ENCODE measurements around the gene CEP70. TPM values are rescaled to one million over a fixed set of nuclear protein-coding genes. Genes with fewer than 3 reads are reported as not detected.
"Not testable (repeated sequence)": the region's sequence is repeated elsewhere in the genome, so short reads cannot be mapped to it uniquely, and the experiment has no call there.

CEP70 gene
- total RNA-seq, 2 donors from 2014 or later: 10.7 to 16.6 TPM

DNA sequence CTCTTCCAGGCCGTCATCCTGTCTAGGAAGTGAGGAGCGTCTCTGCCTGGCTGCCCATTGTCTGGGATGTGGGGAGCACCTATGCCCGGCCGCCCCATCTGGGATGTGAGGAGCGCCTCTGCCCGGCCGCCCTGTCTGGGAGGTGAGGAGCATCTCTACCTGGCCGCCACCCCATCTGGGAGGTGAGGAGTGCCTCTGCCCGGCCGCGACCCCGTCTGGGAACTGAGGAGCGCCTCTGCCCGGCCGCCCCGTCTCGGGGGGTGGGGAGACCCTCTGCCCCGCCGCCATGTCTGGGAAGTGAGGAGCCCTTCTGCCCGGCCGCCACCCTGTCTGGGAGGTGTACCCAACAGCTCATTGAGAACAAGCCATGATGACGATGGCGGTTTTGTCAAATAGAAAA is 72.6 kb downstream of the CEP70 start:
- H3K4me3 Mint-ChIP-seq; H3K36me3 Mint-ChIP-seq (ENCODE audit: low read depth); DNase-seq; H3K9me3 ChIP-seq (ENCODE audit: control insufficient read depth, low read length, poor library complexity, severe bottlenecking); H3K27me3 Mint-ChIP-seq; H3K27ac Mint-ChIP-seq; H3K4me1 Mint-ChIP-seq; ATAC-seq: not testable (repeated sequence)

- ATAC-seq: no peak
- Mint-ChIP-seq H3K27ac (no peak overlapping the region), H3K36me3 (ENCODE audit: low read depth) (peaks cover 8% of the 10 kb centered on the region), H3K4me1 (peaks cover 5% of the 10 kb centered on the region), H3K4me3 (no peak overlapping the region), H3K27me3 (no peaks in the 10 kb centered on the region)
- no peaks in the 10 kb centered on the region for H3K9me3 ChIP-seq (ENCODE audit: control insufficient read depth, low read length, poor library complexity, severe bottlenecking)
- no peak for DNase-seq
Observed at GRCh38 chr3:138513090-138513843, 80.8 kb downstream of the CEP70 start.

DNA sequence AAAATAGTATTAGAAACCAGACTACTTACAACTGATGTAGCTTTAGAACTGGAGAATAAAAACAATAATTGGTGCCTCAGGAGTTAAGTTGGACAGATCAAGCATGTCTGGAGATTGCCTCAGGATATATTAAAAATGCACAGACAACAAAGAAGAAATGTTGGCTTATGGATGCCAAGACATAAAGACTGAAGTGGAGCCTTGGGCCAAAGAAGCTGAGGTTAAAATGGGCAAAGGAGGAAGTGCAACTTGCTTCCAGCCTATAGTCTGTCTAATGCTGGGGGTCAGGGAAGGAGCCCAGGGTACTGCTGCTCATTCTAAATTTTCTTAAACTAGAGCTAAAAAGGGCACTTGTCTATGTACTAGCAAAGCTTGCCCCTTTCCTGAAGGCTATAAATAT is 82.1 kb downstream of the CEP70 start:
- ATAC-seq: no peak
- peaks cover 5% of the 10 kb centered on the region for H3K4me1 Mint-ChIP-seq
- H3K27me3 Mint-ChIP-seq: no peaks in the 10 kb centered on the region
- peaks cover 8% of the 10 kb centered on the region for H3K36me3 Mint-ChIP-seq (ENCODE audit: low read depth)
- H3K4me3 Mint-ChIP-seq: no peak overlapping the region
- no peak for DNase-seq
- no peak overlapping the region for H3K27ac Mint-ChIP-seq
- H3K9me3 ChIP-seq (ENCODE audit: control insufficient read depth, low read length, poor library complexity, severe bottlenecking): no peaks in the 10 kb centered on the region

DNA sequence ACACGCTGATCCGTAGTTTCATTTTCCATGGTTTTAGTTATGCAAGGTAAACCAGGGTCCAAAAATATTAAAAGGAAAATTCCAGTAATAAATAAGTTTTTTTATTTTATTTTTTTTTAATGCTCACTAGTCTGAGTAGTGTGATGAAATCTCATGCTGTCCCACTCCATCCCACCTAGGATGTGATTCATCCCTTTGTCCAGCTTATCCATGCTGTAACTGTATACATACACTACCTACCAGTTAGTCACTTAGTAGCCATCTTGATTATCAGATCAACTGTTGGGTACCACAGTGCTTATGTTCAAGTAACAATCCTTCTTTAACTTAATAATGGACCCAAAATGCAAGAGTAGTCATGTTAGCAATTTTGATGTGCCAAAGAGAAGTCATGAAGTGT is 84.5 kb downstream of the CEP70 start:
- Mint-ChIP-seq H3K27ac (no peak overlapping the region), H3K36me3 (ENCODE audit: low read depth) (peaks cover 8% of the 10 kb centered on the region), H3K4me3 (no peak overlapping the region), H3K4me1 (peaks cover 5% of the 10 kb centered on the region), H3K27me3 (no peaks in the 10 kb centered on the region)
- DNase-seq (no peak), ATAC-seq (no peak)
- H3K9me3 ChIP-seq (ENCODE audit: control insufficient read depth, low read length, poor library complexity, severe bottlenecking): no peaks in the 10 kb centered on the region

GRCh38 chr3:138507524-138507923 is 86.5 kb downstream of the CEP70 start:
- no peaks in the 10 kb centered on the region for H3K27me3 Mint-ChIP-seq
- H3K4me1 Mint-ChIP-seq: peaks cover 3% of the 10 kb centered on the region
- no peak overlapping the region for H3K4me3 Mint-ChIP-seq
- ATAC-seq: no peak
- no peaks in the 10 kb centered on the region for H3K9me3 ChIP-seq (ENCODE audit: control insufficient read depth, low read length, poor library complexity, severe bottlenecking)
- DNase-seq: no peak
- peaks cover 11% of the 10 kb centered on the region for H3K36me3 Mint-ChIP-seq (ENCODE audit: low read depth)
- no peak overlapping the region for H3K27ac Mint-ChIP-seq

- Mint-ChIP-seq H3K36me3 (ENCODE audit: low read depth) (peaks cover 4% of the 10 kb centered on the region), H3K4me3 (no peak overlapping the region), H3K4me1 (no peaks in the 10 kb centered on the region), H3K27ac (no peak overlapping the region), H3K27me3 (no peaks in the 10 kb centered on the region)
- DNase-seq: no peak
- no peak for ATAC-seq
- no peaks in the 10 kb centered on the region for H3K9me3 ChIP-seq (ENCODE audit: control insufficient read depth, low read length, poor library complexity, severe bottlenecking)
Observed at GRCh38 chr3:138498991-138499390, 95.1 kb downstream of the CEP70 start.

GRCh38 chr3:138497851-138498250 is 96.2 kb downstream of the CEP70 start:
- Mint-ChIP-seq H3K4me1 (no peaks in the 10 kb centered on the region), H3K36me3 (ENCODE audit: low read depth) (peaks cover 6% of the 10 kb centered on the region), H3K4me3 (no peak overlapping the region), H3K27ac (no peak overlapping the region), H3K27me3 (no peaks in the 10 kb centered on the region)
- ATAC-seq (no peak), DNase-seq (no peak)
- H3K9me3 ChIP-seq (ENCODE audit: control insufficient read depth, low read length, poor library complexity, severe bottlenecking): no peaks in the 10 kb centered on the region

GRCh38 chr3:138497021-138497420 is 97.0 kb downstream of the CEP70 start:
- Mint-ChIP-seq H3K4me1 (no peaks in the 10 kb centered on the region), H3K27ac (no peak overlapping the region), H3K4me3 (no peak overlapping the region), H3K27me3 (no peaks in the 10 kb centered on the region), H3K36me3 (ENCODE audit: low read depth) (peaks cover 6% of the 10 kb centered on the region)
- ATAC-seq (no peak), DNase-seq (no peak)
- H3K9me3 ChIP-seq (ENCODE audit: control insufficient read depth, low read length, poor library complexity, severe bottlenecking): no peaks in the 10 kb centered on the region

GRCh38 chr3:138496436-138496835 is 97.6 kb downstream of the CEP70 start:
- Mint-ChIP-seq H3K4me3 (no peak overlapping the region), H3K36me3 (ENCODE audit: low read depth) (peaks cover 6% of the 10 kb centered on the region), H3K27me3 (no peaks in the 10 kb centered on the region), H3K27ac (no peak overlapping the region), H3K4me1 (no peaks in the 10 kb centered on the region)
- H3K9me3 ChIP-seq (ENCODE audit: control insufficient read depth, low read length, poor library complexity, severe bottlenecking): no peaks in the 10 kb centered on the region
- DNase-seq (no peak), ATAC-seq (no peak)

- not testable (repeated sequence) for DNase-seq; H3K27ac Mint-ChIP-seq; ATAC-seq; H3K9me3 ChIP-seq (ENCODE audit: control insufficient read depth, low read length, poor library complexity, severe bottlenecking); H3K27me3 Mint-ChIP-seq; H3K36me3 Mint-ChIP-seq (ENCODE audit: low read depth); H3K4me1 Mint-ChIP-seq; H3K4me3 Mint-ChIP-seq
Observed at GRCh38 chr3:138495638-138496037, 98.4 kb downstream of the CEP70 start.

GRCh38 chr3:138494607-138494929 is 99.5 kb downstream of the CEP70 start:
- DNase-seq (no peak), ATAC-seq (no peak)
- Mint-ChIP-seq H3K27me3 (no peaks in the 10 kb centered on the region), H3K27ac (no peak overlapping the region), H3K4me3 (no peak overlapping the region), H3K4me1 (no peaks in the 10 kb centered on the region), H3K36me3 (ENCODE audit: low read depth) (peaks cover 6% of the 10 kb centered on the region)
- no peaks in the 10 kb centered on the region for H3K9me3 ChIP-seq (ENCODE audit: control insufficient read depth, low read length, poor library complexity, severe bottlenecking)

GRCh38 chr3:138493804-138494606 is 100.1 kb downstream of the CEP70 start:
- H3K9me3 ChIP-seq (ENCODE audit: control insufficient read depth, low read length, poor library complexity, severe bottlenecking): peaks cover 2% of the 10 kb centered on the region
- Mint-ChIP-seq H3K36me3 (ENCODE audit: low read depth) (peaks cover 6% of the 10 kb centered on the region), H3K27me3 (no peaks in the 10 kb centered on the region), H3K4me1 (no peaks in the 10 kb centered on the region), H3K4me3 (no peak overlapping the region), H3K27ac (no peak overlapping the region)
- DNase-seq (no peak), ATAC-seq (no peak)

DNA sequence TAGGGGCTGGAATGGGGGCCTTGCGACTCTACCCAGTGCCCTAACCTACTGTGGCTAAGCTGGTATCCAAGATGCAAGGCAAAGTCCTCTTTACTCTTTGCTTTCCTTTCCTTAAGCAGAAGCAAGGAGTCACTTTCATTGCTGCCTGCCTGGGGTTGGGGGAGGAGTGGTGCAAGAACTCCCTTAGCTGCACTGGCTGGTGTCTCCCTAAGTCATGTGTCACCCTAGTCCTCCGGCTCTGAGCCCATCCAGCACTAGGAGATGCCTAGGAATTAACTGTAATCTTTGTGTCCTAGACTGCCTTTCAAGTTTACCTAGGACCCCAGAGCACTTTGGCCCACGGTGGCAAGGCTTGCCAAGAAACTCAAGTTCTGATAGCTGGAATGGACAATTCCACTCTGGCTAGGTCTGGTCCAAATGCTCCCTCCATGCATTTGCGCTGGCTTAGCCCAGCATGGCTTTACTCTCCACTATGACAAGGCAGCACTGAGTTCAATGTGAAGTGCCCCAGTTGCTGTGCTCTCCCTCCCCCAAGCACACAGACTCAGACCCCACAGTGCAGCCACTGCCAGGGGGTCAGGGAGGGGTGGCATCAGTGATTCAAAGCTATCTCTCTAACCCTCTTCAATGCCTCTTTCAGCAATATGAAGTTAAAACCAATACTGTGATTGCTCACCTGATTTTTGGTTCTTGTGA is 100.9 kb downstream of the CEP70 start:
- no peak for ATAC-seq
- peaks cover 2% of the 10 kb centered on the region for H3K9me3 ChIP-seq (ENCODE audit: control insufficient read depth, low read length, poor library complexity, severe bottlenecking)
- H3K36me3 Mint-ChIP-seq (ENCODE audit: low read depth): peaks cover 6% of the 10 kb centered on the region
- H3K27me3 Mint-ChIP-seq: no peaks in the 10 kb centered on the region
- no peak overlapping the region for H3K27ac Mint-ChIP-seq
- H3K4me3 Mint-ChIP-seq: no peak overlapping the region
- no peak for DNase-seq
- H3K4me1 Mint-ChIP-seq: no peaks in the 10 kb centered on the region

Measured in T-helper 17 cell (primary cell).